GM21825 (cell line): ENCODE measurements around the gene CACNA1C.

Experiments
- ATAC-seq: cut with Tn5 transposase; IDR thresholded peaks from one replicate; pipeline ENCODE4 v1.9.1; 2021; ENCODE audit warnings: mild to moderate bottlenecking, moderate library complexity; ENCODE audit not compliant: unreplicated experiment

CACNA1C gene

GRCh38 chr12:2136901-2137300, 84.1 kb downstream of the CACNA1C start:
- no peak for ATAC-seq

DNA sequence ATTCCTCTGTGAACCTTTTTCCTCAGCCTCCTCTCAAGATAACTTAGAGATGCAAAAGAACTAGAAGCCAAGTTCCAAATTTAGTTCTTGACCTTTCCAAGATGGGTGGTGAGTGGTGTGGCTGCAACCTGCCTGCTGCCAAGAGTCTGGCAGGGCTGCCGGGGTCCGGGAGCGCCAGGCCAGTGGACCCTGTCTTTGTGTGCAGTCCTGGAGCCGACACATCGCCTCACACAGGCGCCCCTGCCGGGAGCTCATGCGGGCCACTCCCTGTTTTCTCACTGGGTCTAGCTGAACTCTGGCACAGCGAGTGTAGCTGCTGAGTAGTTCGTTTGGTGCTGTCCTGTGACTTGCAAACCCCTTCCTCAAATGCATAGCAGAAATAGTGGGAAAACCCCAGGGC, 84.9 kb downstream of the CACNA1C start:
- ATAC-seq = no peak

DNA sequence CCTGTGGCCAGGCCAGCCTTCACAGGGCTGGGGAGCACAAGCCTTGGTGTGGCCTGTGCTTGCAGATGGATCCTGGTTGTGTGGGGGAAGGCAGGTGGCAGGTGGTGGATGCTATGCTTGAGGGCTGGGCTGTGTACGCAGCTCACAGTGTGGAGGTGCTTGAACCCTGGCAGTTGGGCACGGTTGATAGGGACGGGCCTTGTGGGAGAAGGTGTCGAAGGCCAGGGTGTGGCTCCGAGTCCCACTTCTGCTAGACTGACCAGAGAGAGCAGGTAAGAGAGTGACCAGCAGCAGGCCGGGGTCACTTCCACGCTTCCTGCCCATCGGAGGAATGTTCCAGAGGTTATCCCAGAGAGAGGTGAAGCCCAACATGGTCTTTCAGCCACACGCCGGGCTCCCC, 85.5 kb downstream of the CACNA1C start:
- ATAC-seq = no peak

- ATAC-seq = no peak
Observed at GRCh38 chr12:2138871-2139308, 86.1 kb downstream of the CACNA1C start.

DNA sequence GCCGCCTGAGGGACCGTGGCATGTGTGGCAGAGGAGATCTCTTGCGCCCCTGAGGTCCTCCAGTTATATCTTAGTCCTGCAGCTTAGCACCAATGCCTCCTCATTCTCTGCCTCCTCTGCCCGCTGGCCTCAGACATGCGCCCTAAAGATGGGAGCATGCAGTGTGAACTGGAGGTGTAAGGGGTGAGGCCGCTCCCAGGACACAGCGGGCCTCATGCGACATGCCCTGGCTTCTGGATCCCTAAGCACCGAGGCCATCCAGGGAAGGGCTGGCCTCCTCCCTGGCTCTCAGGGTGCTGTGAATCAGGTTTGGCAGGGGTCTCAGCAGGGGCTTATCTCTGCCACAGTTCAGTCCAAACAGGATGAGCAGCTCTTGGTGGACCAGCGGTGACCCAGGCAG, 86.9 kb downstream of the CACNA1C start:
- ATAC-seq = no peak

DNA sequence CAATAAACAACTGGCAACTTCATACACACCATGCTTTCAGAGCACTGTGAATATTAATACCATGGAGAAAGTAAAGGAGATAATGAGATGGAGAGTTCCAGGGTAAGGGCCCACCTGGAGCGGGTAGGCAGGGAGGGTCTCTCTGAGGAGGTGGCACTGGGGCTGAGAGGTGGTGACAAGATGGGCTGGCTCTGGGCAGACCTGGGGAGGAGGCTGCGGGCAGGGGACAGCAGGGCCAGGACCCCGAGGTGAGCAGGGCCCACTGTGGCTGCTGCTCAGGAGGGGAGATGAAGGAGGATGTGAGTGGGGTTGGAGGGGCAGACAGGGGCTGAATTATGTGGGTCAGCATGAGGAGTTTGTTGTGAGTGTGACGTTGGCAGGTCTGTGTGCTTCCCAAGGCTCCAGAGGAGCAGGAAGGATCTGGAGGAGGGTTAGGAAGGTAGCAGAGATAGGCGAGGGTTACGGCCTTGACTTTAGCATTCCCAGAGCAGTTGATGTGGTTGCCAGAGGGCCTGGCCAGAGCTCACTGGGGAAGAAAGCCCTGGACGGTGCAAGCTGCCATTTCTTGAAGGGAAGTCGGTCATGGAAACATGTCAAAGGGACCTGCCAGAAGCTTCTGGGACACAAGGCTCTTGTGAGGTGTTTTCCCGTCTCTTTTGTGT, 88.2 kb downstream of the CACNA1C start:
- no peak for ATAC-seq

DNA sequence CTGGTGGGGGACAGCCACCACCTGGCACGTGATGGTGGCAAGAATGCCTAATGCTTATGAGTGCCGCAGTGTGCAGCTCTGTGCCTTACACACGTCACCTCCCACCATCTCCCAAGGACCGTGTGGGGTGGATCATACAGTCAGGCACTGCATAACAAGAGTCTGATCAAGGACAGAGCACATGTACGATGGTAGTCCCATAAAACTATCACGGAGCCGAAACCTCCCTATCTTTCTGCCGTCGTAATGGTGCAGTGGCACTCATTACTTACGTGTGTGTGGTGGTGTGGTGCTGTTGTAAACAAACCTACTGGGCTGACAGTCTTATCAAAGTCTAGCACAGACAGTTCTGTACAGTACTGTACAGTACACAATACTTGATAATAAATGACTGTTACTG, 89.3 kb downstream of the CACNA1C start:
- ATAC-seq = no peak

DNA sequence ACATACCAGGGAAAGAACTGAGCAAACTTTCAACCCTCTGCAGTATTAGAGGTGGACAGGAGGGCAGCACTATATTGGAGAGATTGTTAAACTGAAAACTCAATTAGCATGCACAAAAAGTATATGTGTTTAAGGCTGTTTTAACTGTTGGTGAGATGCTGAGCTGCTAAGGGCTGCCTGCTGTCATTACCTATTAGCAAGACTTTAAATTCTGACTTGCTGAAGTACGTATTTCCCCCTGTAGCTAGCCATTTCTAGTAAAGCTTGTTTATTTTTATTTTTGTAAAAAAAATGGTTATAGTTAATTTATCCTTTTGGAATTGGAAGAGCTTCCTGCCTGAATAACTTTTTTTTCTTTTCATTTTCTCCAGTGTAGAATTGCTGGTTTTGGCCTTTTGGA, 92.2 kb downstream of the CACNA1C start:
- ATAC-seq = no peak

- ATAC-seq = no peak
Observed at GRCh38 chr12:2145433-2145998, 92.7 kb downstream of the CACNA1C start.

DNA sequence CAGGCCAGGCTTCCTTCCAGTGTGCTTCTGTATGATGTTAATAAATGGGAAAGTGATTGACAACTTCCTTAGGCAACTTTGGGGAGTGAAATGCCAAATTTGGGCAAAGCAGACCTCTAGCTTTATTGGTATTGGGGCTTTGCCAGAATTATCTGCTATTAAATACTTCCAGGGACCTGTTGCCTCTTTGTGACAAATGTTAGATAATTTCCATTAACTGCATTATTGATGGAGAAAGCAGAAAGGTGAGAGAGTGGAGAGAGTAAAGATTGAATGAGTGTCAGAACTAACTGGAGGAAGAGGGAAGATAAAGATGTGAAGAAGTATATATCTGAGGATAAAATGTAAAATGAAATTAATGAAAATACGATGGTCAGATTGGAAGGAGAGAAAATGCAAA, 94.5 kb downstream of the CACNA1C start:
- ATAC-seq = no peak

DNA sequence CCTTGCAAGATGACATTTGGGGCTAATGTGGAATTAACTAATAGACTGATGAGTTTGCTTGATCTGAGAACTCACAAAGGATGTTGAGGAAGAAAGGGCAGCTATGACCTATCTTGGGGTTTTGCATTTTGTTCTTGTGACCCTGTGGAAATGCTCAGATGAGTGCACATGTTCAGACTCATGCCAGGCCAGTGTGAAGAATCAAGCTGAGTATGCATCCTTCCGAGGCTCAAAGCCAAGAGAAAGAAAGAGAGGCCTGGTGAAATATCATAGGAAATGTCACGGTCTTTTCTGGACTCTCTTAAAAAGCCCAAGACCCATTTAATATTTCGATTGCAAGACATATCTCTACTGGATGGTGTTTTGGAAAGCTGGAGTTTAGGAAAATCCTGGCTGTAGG, 96.3 kb downstream of the CACNA1C start:
- no peak for ATAC-seq

DNA sequence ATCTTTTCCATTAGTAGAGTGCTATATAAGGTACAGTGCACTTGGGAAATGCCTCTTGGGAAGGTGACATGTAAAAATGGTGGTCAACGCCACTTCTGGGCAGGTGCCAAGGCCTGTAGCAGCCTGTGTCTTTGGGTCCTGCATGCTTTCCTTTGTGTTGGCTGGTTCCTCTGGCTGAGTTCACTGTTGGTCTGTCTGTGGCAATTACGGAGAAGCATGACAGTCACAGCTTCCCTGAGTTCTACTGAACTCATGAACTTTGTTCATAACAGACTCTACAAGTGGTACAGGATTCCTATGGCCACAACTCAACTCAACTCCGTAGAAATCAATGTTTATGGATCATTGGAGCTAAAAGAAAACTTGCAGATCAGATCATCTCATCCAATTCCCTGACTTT, 98.0 kb downstream of the CACNA1C start:
- no peak for ATAC-seq

DNA sequence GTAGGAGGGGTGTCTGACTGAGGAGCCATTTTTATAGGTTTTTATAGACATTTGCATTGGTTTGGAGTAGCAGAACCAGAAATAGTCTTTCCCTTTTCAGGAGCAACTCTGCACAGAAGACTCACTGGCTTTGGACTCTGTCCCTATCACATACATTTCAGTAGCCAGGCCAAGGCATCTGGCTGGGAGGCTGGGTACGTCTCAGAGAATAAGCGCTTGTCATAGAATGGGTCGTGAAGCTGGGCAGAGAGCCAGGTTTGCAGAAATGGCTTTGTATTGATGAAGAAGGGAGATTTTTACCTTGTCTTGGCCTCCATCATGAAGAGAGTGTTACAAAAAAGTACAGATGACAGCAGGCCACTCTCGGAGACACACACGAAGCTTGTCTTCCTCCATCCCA, 98.6 kb downstream of the CACNA1C start:
- ATAC-seq = no peak

DNA sequence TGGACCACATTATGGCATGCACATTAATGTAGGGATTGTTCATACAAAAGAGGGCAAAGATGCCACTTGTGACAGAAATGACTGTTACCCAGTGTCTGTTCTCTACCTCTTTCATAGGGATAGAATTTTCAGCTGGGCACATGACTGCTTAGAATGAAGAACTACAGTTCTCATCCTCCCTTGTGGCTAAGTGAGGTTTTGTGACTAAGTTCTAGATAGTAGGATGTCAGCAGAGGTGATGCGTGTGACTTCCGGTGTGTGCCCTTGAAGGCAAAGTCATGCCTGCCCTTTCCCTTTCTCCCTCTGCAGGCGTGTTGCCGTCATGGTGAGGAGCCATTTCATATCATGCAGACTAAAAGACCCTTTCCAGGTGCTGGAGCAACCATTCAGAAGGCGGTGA, 99.3 kb downstream of the CACNA1C start:
- ATAC-seq = no peak

- no peak for ATAC-seq
Observed at GRCh38 chr12:2154050-2154449, 101.3 kb downstream of the CACNA1C start.

DNA sequence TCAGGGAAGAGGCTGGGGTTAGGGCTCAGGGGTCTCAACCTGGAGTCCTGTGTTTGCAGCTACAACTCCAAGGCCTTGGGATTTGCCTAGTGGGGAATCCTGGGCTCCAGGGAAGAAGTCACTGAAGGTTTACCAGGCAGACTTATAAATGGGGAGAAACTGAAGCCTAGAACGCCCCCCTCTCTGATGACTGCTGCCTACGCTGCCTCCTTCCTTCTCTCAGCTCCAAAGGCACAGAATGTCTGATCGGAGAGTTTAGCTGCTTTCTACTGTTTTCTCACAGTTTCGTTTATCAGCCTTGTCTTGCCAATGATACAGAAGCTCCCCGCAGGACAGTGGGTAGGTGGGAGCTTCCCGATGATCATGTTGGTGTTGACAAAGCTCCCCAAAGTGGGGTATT, 101.7 kb downstream of the CACNA1C start:
- ATAC-seq = no peak

DNA sequence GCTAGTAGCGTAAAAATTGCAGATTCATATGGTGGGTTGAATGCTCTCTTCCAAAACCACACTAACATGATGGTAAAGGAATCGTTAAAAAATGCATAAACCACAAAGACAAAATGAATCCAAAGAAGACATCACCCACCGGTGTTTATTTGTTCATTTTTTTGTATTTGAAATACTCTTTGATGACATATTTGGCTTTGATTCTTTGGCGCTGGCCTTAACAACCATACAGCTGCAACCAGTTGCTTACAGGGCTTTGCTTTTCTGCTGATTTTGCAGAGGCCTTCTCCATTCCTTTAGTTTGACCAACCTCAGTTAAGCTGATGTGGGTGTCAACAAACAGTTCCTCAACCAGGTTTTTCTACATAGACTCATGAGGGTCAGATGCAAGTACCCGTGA, 103.5 kb downstream of the CACNA1C start:
- ATAC-seq = no peak

DNA sequence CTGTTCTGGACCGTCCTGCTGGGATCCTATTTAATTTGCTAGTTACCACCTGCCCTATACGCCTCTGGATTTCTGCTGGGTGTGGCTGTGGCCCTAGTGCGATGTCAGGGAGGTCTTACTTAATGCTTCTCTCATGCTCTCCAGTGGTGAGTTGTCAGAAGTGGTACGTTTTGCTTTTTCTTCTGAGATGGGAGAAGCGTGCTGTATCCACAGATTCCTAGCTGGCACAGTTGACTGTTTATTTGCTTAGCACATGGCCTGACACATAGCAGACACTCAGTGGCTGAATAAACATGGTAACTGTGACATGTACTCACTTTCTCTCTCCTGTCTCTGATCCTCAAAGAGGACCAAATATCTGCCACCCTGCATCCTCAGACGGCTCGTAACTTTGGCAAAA, 107.3 kb downstream of the CACNA1C start:
- no peak for ATAC-seq

- ATAC-seq = no peak
Observed at GRCh38 chr12:2161473-2161872, 108.7 kb downstream of the CACNA1C start.

- no peak for ATAC-seq
Observed at GRCh38 chr12:2163177-2163941, 110.6 kb downstream of the CACNA1C start.

DNA sequence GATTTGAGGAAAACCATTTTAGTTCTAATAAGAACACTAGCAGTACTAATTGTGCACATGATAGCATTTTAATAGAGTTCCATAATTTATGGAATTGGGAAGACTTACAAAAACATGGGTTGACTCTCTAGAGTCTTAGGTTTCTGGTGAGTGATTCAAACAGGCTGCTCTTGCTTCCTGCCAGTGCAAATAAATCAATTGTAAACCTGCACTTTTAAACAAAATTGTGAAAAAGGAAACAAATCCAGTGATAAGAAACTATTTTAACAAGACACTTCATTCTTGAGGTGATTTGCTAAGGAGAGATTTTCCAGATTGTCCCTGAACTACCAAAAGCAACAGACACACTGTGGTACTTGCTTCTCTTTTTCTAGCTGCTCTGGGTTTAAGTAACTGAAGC, 112.2 kb downstream of the CACNA1C start:
- no peak for ATAC-seq

DNA sequence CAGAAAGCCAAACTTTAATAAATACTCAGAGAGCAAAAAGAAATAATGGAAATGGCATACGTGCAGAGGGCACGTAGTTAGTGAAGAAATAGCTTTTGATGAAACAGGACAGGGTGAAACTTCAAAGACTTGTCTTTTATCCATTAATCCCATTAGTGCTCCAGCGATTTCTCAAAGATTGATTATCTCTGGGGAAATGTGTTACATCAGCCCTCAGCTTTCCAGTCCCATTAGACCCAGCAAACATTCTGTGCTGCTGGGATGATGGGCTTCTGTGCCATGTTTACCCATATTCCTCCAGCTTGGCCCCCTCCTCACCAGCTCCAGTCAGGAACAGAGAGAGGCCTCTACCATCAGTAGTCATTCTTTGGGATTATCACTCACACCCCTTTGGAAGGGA, 113.1 kb downstream of the CACNA1C start:
- ATAC-seq = no peak
